Endothelial cell of umbilical vein (primary cell): ENCODE data around the gene SPATS2L.

Experiments
- CTCF ChIP-seq, 2 donors: IDR thresholded peaks; 1 replicate in 1 of 2; 2 replicates in 1 of 2; pipeline ENCODE4 v1.5.1; 2011; ENCODE audit warnings: low read length in 2 of 2, mild to moderate bottlenecking in 2 of 2, moderate library complexity in 2 of 2, control low read depth in 1 of 2, inconsistent platforms in 1 of 2, low read depth in 1 of 2; ENCODE audit not compliant: insufficient read depth in 1 of 2; ENCODE audit errors: extremely low read depth in 1 of 2
- EZH2 ChIP-seq: IDR thresholded peaks from 2 replicates; pipeline ENCODE4 v1.6.1; 2012; ENCODE audit warnings: borderline replicate concordance, low read depth, mild to moderate bottlenecking, moderate library complexity, low read length, inconsistent platforms; ENCODE audit not compliant: severe bottlenecking
- FOS ChIP-seq: IDR thresholded peaks from 2 replicates; pipeline ENCODE4 v1.6.1; 2011; ENCODE audit warnings: mild to moderate bottlenecking, low read length, moderate library complexity, borderline replicate concordance; ENCODE audit not compliant: insufficient read depth
- GATA2 ChIP-seq: IDR thresholded peaks from 2 replicates; pipeline ENCODE4 v1.7.0; 2011; ENCODE audit warnings: low read depth, mild to moderate bottlenecking, moderate library complexity, mixed read lengths, low read length; ENCODE audit not compliant: insufficient read length, insufficient read depth
- JUN ChIP-seq: IDR thresholded peaks from 2 replicates; pipeline ENCODE4 v1.6.1; 2011; ENCODE audit warnings: borderline replicate concordance, low read depth; ENCODE audit not compliant: insufficient read length, insufficient read depth
- MYC ChIP-seq: IDR thresholded peaks from one replicate; pipeline ENCODE4 v1.6.1; 2011; ENCODE audit warnings: mild to moderate bottlenecking, low read depth, low read length
- POLR2A ChIP-seq: IDR thresholded peaks from 2 replicates; pipeline ENCODE4 v1.6.1; 2012; ENCODE audit warnings: low read depth, mild to moderate bottlenecking, control low read depth, low read length
- POLR2AphosphoS5 ChIP-seq: IDR thresholded peaks from 2 replicates; pipeline ENCODE4 v1.6.1; 2012; ENCODE audit warnings: low read depth, mild to moderate bottlenecking, control low read depth, low read length, moderate library complexity; ENCODE audit not compliant: insufficient read depth
- TF ChIP-seq, protein P1 (sequence below): IDR thresholded peaks from 2 replicates; pipeline ENCODE4 v1.6.1; 2011; ENCODE audit not compliant: insufficient read depth, insufficient read length

DNA sequence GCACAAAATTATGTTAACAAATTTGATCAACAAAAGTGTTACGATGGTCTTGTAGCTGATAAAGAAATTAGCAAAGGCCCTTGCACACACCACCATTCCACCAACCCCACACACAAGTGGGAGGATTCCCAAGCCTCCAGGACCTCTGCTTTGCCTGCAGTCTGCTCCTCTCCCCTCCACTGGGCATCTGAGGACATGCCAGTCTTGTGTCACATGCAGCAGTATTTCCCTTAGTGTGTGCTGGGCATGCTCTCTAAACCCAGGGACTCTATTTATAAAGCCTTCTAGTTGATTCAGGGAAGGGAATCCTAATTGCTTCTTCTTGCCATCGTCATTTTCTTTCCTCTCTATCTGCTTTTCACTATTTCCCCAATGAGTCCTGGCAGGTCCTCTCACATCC is 150.1 kb downstream of the SPATS2L start:
- TF ChIP-seq POLR2AphosphoS5 (no peak), CTCF (IDR thresholded peaks at IDR 0.05; ENCODE audit: extremely low read depth in 1 of 2, insufficient read depth in 1 of 2, low read depth in 1 of 2, low read length in 2 of 2) (no peak), POLR2A (no peak), FOS (no peak), EZH2 (no peak), JUN (no peak), MYC (no peak), GATA2 (no peak)
- TF ChIP-seq, protein P1, sequence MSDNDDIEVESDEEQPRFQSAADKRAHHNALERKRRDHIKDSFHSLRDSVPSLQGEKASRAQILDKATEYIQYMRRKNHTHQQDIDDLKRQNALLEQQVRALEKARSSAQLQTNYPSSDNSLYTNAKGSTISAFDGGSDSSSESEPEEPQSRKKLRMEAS = no peak
